ENCODE results near the gene AGAP3.

The AGAP3 gene

DNA sequence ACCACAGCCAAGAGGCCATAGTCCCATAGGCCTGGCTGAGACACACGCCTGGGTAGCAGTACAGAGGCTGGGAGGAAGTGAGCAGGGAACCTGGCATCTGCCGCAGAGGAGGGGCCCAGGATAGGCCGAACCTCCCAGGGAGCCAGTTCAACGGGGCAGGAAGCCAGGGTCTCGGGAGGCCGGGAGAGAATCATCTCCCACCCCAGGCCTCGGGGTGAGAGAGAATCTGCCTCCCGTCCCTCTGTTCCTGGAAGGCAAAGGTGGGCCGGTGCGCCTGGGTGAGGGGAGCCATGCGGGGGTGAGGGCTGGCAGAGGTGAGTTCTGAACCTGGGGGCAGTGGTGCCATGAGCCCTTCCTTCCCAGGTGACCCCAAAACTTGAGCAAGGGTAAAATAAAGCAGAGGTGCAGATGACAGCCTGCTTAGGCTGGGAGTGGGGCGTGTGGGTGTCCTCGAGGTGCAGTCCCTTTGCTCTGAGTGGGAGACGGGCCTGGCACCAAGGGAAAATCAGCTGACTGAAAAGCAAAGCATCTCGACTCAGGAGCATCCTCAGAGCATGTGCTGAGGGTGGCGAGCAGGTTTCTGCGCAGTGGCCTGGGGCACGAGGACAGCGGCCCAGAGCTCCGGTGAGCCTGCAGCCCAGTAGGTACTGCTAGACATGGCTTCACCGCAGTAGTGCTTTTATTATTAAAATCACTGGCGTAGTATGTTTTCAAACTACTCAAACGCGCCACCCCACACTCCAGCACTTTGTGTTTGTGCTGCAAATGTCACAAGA is 15.5 kb downstream of the AGAP3 start:
- no peak for DNase-seq (ENCODE audit: low read depth, low spot score)
- no peak overlapping the region for H3K4me3 ChIP-seq (ENCODE audit: low read length)

DNA sequence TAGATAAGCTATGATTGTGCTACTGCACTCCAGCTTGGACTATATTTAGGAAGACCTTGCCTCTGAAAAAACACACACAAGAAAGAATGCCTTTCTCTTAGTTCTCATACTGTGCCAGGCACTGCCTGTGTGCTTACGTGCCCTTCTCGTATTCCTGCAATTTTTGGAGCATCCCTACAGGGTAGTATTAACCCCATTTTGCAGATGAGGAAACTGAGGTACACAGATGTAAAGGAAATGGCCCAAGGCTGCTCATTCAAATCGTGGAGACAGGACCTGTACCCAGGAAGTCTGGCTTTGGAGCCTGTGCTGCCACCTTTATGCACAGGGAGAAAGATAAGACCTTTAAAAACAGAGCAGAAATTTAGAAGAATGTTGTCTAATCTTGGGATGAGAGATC is 16.7 kb downstream of the AGAP3 start:
- no peak overlapping the region for H3K4me3 ChIP-seq (ENCODE audit: low read length)
- DNase-seq (ENCODE audit: low read depth, low spot score), result no peak

DNA sequence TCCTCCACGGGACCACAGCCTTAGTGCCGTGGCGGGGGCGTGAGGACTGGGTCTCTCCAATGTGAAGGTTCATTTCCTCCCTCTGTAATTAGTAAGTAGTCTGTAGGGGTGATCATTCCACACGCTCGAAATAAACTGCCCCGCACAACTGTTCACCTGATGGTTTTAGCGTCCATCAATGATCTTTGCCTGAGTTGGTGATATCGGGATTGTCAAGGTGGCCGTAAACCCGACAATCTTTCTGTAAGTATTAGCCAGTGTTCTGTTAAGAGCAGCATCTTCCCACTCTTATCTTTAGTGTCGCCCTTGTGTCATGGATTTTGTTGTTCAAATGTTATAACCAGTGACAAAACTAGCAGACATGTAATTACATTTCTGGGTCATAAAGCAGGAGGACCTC is 17.7 kb downstream of the AGAP3 start:
- H3K4me3 ChIP-seq (ENCODE audit: low read length), result no peak overlapping the region
- DNase-seq (ENCODE audit: low read depth, low spot score), result no peak

DNA sequence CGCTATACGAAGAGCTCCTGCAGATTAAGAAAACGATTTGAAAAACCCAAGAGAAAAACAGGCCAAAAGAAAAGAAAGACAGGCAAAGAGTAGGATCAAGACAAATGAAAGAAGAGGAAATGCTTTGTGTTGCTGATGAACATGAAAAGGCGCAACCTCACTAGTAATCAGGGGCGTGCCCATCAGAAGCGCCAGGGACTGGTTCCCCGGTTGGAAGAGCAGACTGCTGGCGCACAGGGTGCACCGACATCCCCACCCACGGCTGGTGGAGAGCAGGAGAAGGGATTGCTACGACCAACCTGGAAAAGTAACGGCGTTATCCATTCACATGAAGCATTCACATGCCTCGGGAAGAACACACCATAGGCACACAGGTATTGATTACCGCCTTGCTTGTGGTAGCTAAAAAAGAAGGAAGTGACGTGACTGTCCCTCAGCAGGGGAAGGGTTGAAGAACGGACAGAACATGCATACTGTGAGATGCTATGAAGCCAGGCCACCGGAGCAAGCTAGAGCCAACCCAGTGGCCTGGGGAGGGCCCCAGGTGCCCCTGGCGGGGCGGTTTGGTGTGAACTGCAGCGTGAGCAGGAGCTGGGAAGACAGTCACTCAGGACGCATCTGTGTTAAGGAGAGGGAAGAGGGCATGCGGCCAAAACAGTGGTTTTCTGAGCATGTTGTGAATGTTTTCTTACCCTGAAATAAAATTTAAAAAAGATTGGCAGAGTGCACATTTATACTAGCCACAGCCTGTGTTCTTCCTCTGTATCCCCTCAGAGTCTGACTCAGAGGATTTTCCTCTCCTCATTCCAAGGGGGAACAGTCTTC is 18.3 kb downstream of the AGAP3 start:
- DNase-seq (ENCODE audit: low read depth, low spot score), result no peak
- H3K4me3 ChIP-seq (ENCODE audit: low read length), result no peak overlapping the region

DNA sequence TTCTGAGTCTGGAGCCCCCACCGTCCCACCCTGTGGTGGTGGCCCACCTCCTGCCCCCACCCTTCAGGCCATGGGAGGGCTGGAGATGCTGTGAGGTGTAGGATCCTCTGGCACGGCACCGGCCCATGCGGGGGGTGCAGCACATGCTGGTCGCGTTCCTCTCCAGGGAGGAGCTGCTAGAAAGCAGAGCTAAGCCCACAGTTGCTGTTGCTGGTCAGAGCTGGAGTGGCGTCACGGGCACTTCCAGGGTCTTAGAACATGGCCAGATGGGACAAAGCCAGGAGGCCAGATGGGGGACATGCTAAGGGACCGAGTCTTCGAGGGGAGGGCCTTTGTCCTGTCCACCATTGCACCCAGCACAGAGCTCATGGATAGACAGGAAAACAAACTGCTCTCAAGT is 21.6 kb downstream of the AGAP3 start:
- no peak overlapping the region for H3K4me3 ChIP-seq (ENCODE audit: low read length)
- DNase-seq (ENCODE audit: low read depth, low spot score), result no peak

DNA sequence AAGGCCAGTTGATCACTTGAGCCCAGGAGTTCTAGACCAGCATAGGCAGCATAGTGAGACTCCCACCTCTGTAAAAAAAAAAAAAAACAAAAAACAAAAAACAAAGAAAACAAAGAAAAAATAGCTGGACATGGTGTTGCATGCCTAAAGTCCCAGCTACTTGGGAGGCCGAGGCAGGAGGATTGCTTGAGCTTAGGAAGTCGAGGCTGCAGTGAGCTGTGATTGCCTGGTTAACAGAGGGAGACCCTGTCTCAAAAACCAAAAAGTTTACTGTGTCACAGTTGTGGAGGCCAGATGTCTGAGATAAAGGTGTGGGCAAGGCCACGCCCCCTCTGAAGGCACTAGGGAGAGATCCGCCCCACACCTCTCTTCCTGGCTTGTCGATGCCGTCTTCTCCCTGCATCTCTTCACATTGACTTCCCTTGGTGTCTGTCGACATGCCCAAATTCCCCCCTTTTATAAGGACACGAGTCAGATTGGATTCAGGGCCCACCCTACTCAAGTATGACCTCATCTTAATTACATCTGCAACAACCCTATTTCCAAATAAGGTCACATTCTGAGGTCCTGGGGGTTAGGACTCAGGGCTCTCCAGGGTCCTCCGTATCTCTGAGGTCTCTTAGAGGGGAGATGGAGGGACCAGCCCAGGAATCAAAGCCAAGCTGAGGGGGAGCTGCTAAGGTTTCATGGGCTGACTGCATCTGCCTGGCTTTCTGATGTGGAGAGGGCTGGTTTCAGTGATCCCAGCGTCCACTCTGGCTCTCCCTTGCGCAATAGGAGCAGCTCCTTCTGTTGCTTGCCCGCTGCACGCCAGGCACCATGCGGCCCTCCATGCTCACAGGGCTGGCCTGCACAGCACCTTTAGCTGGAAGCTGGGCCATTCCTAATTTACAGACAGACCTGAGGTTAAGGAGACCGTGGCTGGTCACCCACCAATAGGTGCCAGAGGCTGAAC is 23.1 kb downstream of the AGAP3 start:
- no peak for DNase-seq (ENCODE audit: low read depth, low spot score)
- no peak overlapping the region for H3K4me3 ChIP-seq (ENCODE audit: low read length)

DNA sequence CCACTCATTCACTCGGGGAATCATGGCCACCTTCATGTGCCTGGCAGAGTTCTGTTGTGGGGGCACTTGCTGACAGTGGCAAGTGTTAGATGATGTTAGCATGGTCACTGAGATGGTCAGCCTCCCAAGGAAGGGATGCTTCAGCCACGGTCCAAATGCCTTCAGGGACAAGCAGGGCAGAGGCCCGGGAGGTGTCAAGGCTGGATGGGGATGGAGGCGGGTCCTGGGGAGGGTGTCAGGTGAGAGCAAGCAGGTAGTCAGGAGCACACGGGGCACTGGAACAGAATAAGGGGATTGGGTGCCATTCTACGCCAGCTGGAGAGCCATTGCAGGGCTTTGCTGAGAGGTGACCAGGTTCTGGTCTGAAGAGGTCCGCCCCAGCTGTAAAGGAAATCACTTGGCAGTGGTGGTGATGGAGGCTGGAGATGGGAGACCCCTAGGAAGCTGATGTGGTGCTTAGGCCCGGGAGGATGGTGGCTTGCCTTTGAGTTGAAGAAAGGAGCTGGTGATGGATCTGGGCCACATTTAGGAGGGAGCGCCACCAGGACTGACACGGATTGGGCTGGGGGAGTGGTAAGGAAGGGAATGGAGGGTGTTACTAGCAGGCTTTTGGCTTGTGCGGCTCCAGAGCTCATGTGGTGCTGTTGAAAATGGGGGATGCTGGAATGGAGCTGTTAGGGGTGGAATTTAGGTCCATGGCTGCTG is 24.1 kb downstream of the AGAP3 start:
- H3K4me3 ChIP-seq (ENCODE audit: low read length), result no peak overlapping the region
- DNase-seq (ENCODE audit: low read depth, low spot score), result no peak

DNA sequence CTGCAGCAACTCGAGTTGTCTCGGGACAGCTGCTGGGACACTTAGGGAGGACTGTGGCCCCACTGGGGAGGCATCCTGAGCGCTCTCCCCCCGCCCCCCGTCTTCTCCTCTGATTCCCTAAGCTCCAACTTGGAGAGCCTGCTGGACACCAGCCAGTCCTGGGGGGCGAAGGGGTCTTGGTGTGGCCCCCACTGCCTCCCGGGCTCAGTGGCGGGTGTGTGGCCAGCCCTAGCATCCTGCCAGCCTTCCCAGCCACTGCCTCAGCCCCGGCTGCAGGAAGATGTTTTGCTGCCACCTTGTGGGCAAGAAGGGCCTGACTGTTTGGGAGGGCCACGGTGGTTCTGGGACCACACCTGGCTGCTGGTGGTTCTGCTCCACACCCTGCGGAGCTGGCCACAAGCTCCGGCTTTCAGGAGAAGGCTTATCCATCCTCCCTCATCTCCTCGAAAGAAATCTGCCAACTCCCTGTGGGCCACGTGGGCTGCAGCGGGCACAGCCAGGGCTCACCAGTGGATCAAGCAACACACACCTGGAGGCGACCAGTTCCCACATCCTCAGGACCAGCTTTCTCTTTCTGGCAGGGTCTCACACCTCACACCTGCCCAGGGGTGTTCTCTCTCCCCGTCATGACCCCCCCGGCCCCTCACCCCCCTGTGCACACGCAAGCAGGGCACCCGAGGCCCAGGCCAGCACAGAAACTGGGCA is 24.8 kb downstream of the AGAP3 start:
- H3K4me3 ChIP-seq (ENCODE audit: low read length), result no peak overlapping the region
- peak; percentile 39 for DNase-seq (ENCODE audit: low read depth, low spot score)

DNA sequence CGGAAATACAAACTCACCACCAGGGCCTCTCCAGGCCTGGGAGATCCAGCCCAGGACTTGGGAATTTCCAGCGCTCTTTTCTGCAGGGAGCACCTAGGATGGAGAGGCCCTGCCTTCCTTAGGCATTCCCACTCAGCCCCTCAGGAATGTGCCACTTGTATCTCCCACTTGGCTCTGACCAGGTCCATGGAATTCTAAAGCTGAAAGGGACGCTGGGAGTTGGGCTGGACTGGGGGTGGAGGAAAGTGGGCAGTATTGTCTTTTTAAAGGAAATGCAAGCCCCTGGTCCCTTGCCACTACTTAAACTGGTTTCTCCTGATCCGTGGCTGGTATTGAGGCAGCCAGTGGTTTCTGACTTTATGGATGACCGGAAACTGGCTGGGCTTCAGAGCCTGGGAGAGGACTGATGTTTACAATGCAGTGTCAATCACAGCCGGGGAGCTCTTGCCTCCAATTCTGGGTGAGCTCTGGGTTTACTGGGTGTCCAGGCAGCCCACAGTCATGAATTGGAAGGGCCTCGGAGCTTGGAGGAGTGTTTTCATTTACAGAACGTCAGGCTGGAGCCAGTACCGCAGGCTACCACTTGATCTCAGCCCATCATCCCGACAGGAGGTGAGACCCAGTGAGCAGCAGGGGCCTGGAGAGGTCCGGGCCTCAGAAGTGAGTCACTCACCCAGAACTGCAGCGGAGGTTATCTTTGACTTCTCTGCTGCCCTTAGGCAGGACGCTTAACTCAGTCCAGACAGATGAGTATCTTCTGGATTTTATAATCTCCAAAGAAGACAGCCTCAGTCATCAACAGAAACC is 27.3 kb downstream of the AGAP3 start:
- H3K4me3 ChIP-seq (ENCODE audit: low read length), result no peak overlapping the region
- no peak for DNase-seq (ENCODE audit: low read depth, low spot score)

DNA sequence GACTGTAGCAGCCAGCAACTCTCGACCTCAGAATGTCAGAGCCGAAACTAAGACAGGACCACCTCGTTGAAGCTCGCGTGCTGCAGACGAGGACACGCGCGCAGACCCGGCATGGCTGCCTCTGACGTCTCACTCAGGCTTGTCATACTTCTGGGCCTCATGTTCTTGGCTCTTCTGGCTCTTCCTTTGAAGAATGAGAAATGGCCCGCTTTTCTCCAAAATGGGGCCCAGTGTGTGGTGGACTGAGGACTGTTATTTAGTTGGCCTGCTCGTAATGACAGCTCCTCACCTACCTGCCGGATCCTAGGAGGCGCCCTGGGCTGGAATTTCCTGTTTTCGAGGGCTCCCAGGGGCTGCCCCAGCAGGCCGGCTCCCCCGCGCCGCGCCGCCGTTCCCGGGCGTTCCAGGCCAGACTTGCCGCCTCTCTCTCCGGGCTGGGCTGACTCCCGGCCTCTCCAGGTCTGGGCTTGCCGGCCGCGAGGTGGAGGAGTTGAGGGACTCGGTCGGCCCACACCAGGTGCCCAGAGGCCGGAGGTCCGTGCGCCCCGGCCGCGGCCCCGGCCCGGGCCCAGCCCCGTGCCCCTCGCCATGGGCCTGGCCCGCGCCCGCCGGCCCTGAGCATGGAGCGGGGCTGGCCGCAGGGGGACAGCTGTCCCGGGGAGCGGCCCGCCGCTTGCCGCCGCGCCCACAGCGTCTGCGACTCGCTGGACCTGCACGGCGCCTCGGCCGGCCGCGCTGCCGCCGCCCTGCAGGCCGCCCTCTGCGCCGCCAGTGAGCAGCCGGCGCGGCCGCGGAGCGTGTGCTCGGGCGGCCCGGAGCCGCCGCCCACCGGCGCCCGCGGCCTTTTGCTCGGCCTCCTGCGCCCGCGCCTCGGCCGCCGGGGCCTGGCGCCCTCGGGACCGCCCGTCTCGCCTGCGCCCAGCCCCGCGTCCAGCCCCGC is 28.1 kb downstream of the AGAP3 start:
- DNase-seq (ENCODE audit: low read depth, low spot score), result no peak
- H3K4me3 ChIP-seq (ENCODE audit: low read length), result no peak overlapping the region

DNA sequence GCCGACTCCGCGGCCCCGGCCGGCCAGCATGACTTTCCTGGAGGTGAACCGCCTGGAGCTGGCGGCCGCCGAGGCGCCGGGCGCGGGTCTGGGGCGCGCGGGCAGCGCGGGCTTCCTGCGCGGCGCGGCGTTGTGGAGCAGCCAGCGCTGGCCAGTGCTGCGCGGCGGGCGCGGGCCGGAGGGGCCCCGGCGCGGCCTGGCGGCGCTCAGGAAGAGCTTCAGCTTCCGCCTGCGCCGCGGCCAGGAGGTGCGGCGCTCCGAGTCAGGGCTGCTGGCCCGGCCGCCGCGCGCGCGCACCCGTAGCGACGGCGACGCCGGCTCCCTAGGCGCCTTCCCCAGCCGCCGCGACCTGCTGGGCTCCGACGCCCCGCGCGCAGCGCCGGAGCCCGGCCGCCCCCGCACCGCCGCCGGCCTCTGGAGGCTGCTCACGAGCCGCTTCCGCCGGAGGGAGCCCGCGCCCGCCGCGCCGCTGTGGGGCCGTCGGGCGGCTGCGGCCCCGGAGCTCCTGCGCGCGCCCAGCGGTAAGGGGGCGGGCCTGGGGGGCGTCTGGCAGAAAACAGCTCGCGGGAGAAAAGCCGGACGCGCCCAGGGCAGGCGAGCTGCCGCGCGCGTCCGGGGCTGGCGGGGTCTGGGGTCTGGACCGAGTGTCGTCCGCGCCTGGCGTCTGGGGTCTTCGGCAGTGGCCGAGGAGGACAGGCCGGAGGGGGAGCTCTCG is 29.0 kb downstream of the AGAP3 start:
- DNase-seq (ENCODE audit: low read depth, low spot score), result no peak
- peak overlapping the region; percentile 24 for H3K4me3 ChIP-seq (ENCODE audit: low read length)

DNA sequence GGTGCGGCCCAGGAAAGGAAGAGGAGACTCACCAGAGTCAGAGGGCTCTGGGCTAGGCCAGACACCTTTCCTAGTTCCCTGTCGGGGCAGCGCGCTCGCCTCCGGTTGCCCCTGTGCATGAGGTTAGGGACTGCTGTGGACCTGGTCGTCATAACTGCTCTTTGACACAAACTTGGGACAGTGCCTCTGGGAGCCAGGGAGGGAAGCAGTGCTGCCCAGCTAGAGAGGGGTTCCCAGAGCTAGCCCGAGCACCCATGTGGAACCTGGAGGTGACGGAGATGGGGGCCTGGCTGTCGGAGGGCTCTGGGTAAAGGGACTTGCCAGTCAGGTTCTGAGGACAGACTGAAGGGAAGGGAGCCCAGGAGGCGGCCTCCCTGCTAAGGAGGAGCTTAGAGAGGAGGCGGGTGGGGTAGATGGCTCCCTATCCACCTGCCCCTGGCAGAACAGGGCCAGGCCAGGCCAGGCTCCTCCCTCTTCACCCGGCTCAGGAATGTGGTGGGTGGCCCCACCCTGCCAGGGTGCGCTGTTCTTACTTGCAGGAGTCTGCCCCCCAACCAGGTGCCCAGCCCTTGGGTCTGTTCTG is 29.7 kb downstream of the AGAP3 start:
- DNase-seq (ENCODE audit: low read depth, low spot score), result no peak
- H3K4me3 ChIP-seq (ENCODE audit: low read length), result peak overlapping the region; percentile 24

DNA sequence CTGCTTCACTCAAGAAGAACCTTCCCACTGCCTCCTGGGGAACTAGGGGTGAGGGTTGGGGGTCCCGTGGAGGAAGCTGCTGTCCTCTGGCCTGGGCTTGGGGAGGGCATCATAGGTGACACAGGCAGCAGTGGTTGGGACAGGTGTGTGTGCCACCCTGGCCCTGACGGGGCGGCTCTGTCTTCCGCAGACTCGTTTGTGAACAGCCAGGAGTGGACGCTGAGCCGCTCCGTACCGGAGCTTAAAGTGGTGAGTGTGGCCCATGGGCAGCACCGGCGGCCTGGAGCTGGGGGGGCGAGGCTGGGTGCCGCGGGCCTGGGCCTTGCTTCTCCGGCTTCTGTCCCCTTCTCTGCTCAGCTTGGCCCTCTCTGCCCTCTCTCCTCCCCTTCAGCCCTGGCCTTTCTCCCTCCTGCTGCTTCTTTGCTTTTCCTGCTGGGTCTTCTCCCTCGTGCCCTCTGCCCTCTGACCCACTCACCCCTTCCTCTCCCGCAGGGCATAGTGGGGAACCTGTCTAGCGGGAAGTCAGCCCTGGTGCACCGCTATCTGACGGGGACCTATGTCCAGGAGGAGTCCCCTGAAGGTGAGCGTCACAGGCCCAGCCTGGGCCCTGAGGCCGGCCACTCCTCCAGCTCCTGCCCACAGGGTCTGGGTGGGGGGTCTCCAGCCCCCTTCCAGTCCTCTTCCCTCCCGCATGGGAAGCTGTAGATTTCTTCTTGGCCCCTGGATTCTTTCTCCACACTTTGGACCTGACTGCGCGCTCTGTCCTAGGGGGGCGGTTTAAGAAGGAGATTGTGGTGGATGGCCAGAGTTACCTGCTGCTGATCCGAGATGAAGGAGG is 30.5 kb downstream of the AGAP3 start:
- DNase-seq (ENCODE audit: low read depth, low spot score), result no peak
- H3K4me3 ChIP-seq (ENCODE audit: low read length), result peak overlapping the region; percentile 50

DNA sequence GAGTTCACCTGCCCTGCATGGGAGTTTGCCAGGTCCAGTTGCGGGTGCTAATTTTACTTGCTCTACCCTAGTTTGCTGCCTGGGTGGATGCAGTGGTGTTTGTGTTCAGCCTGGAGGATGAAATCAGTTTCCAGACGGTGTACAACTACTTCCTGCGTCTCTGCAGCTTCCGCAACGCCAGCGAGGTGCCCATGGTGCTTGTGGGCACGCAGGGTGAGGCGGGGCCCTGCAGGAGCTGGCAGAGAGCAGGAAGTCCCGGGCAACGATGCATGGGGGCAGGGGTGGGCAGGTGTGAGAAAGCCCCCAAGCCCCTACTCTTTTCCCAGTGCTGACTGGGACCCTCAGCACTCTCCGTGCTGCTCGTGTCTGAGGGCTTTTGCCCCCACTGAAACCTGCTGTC is 31.3 kb downstream of the AGAP3 start:
- DNase-seq (ENCODE audit: low read depth, low spot score), result peak; percentile 83
- H3K4me3 ChIP-seq (ENCODE audit: low read length), result peak overlapping the region; percentile 50
